ENCODE data around the gene N4BP2L2. TPM values are rescaled to one million over a fixed set of nuclear protein-coding genes. Genes with fewer than 3 reads are reported as not detected.

N4BP2L2 gene
- total and polyA plus RNA-seq, 2 of the 8 experiments (the other 6 are each of a cell fraction or from before 2014, with no cell fraction given): 14.6 to 67.6 TPM

DNA sequence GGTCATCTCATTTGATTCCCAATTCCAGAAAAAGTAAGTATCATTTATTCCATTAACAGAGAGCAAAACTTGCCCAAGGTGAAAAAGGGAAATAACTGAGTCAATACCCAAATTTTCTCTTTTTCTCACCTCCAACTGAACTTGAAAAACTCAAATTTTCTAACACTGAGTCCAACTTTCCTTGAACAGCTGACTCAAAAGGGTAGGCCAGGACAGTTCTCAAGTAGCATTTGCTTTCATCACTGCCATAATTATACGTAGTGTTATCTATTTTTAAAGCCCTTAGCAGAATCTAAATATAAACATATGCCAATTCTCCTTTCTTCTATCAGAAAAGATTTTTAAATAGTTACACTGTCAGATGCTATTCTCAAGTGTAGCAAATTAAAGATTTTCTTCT is 3.5 kb downstream of the N4BP2L2 start:
- Histone ChIP-seq H3K18ac (ENCODE audit: extremely low read depth, low read length) (no peak overlapping the region), H3K4me3 (ENCODE audit: extremely low read depth in 1 of 4, insufficient read depth in 2 of 4, low read depth in 3 of 4, low read length in 4 of 4) (peak overlapping the region in 1 of 4 experiments; percentile 13; a peak in 1 of 8 replicates), H3K9ac (replicated peaks in 1 of 4; ENCODE audit: extremely low read depth in 1 of 4, low read depth in 3 of 4, low read length in 3 of 4) (no peak overlapping the region), H3K4ac (replicated peaks; ENCODE audit: insufficient read length, low read depth, low read length) (no peak overlapping the region), H2BK5ac (ENCODE audit: low read depth, low read length) (no peak overlapping the region), H3K23me2 (ENCODE audit: low read depth, low read length) (no peaks in the 10 kb centered on the region; the same call in 1 of the 2 replicates), H4K20me1 (replicated peaks in 1 of 2; ENCODE audit: control insufficient read depth in 1 of 2, insufficient read depth in 2 of 2, low read length in 2 of 2) (peaks cover 3 to 7% of the 10 kb centered on the region in 2 experiments), H2AK5ac (ENCODE audit: low read depth, low read length) (no peak overlapping the region), H3K14ac (ENCODE audit: insufficient read length) (no peak overlapping the region), H3K4me2 (ENCODE audit: insufficient read depth in 1 of 2, low read depth in 2 of 2, low read length in 2 of 2) (no peak overlapping the region), H2BK20ac (ENCODE audit: low read length) (no peak overlapping the region), H3K79me1 (ENCODE audit: low read depth, low read length) (no peaks in the 10 kb centered on the region), H2BK15ac (ENCODE audit: low read length) (no peak overlapping the region), H3K4me1 (replicated peaks in 1 of 4; ENCODE audit: control insufficient read depth in 3 of 4, insufficient read depth in 4 of 4, low read length in 3 of 4) (no peaks in the 10 kb centered on the region; a peak in 1 of 7 replicates), H3K27ac (ENCODE audit: low read depth, low read length) (no peak overlapping the region), H3K36me3 (ENCODE audit: control insufficient read depth in 2 of 4, insufficient read depth in 4 of 4, low read length in 3 of 4) (peaks cover 0 to 25% (median 8%) of the 10 kb centered on the region in 4 experiments; a peak in 5 of 8 replicates), H4K91ac (replicated peaks; ENCODE audit: insufficient read length, low read length) (no peak overlapping the region), H2BK120ac (replicated peaks; ENCODE audit: low read depth, low read length) (no peak overlapping the region), H2BK12ac (ENCODE audit: low read depth, low read length) (no peak overlapping the region), H4K8ac (ENCODE audit: extremely low read depth, insufficient read depth, low read length) (no peak overlapping the region), H3K27me3 (replicated peaks in 1 of 4; ENCODE audit: control insufficient read depth in 3 of 4, extremely low read depth in 1 of 4, insufficient read depth in 3 of 4, low read length in 3 of 4) (no peaks in the 10 kb centered on the region), H3K23ac (ENCODE audit: insufficient read length) (no peak overlapping the region), H3K9me3 (ENCODE audit: insufficient read depth in 2 of 2, low read depth in 1 of 2, low read length in 1 of 2) (no peaks in the 10 kb centered on the region), H4K5ac (ENCODE audit: insufficient read length, low read depth, low read length) (no peak overlapping the region), H3K79me2 (ENCODE audit: control insufficient read depth in 1 of 2, insufficient read depth in 2 of 2, low read length in 2 of 2) (peaks cover 0 to 70% of the 10 kb centered on the region in 2 experiments; a peak in 3 of 4 replicates), H2AFZ (ENCODE audit: low read length) (no peak overlapping the region), H3K56ac (replicated peaks; ENCODE audit: insufficient read length, low read depth, low read length) (no peak overlapping the region)
- CTCF ChIA-PET (ENCODE audit: partially characterized antibody): no interaction called here
- POLR2A ChIA-PET (ENCODE audit: partially characterized antibody): no interaction called here
- WGBS, 2 experiments (ENCODE audit: extremely low coverage in 1 of 2, insufficient coverage in 1 of 2, insufficient read length in 1 of 2, insufficient replicate concordance in 2 of 2, low coverage in 1 of 2, low lambda C conversion rate in 2 of 2, missing lambda C conversion rate in 1 of 2): 96% methylated on average over 1 of the region's 1 CpG; no CpG with 5 or more reads in 1 of the 2 experiments
- DNase-seq (ENCODE audit: low read depth in 1 of 2, low spot score in 2 of 2): no peak
- no peak for FAIRE-seq
- TF ChIP-seq, protein P1, sequence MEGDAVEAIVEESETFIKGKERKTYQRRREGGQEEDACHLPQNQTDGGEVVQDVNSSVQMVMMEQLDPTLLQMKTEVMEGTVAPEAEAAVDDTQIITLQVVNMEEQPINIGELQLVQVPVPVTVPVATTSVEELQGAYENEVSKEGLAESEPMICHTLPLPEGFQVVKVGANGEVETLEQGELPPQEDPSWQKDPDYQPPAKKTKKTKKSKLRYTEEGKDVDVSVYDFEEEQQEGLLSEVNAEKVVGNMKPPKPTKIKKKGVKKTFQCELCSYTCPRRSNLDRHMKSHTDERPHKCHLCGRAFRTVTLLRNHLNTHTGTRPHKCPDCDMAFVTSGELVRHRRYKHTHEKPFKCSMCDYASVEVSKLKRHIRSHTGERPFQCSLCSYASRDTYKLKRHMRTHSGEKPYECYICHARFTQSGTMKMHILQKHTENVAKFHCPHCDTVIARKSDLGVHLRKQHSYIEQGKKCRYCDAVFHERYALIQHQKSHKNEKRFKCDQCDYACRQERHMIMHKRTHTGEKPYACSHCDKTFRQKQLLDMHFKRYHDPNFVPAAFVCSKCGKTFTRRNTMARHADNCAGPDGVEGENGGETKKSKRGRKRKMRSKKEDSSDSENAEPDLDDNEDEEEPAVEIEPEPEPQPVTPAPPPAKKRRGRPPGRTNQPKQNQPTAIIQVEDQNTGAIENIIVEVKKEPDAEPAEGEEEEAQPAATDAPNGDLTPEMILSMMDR (IDR thresholded peaks at IDR 0.05; ENCODE audit: control extremely low read depth in 1 of 3, insufficient read depth in 1 of 3, low read depth in 1 of 3, low read length in 3 of 3): no peak
- TF ChIP-seq POLR2AphosphoS5 (IDR thresholded peaks at IDR 0.05; ENCODE audit: low read depth, low read length) (no peak), KDM5A (IDR thresholded peaks at IDR 0.05; ENCODE audit: low read length) (no peak), CHD1 (IDR thresholded peaks at IDR 0.05; ENCODE audit: low read depth, low read length) (no peak), ASH2L (IDR thresholded peaks at IDR 0.05; ENCODE audit: low read length) (no peak), HDAC2 (IDR thresholded peaks at IDR 0.05; ENCODE audit: borderline replicate concordance in 1 of 2, low read depth in 2 of 2, low read length in 2 of 2) (no peak), HDAC6 (IDR thresholded peaks at IDR 0.05; ENCODE audit: low read depth, low read length) (no peak), SUZ12 (IDR thresholded peaks at IDR 0.05; ENCODE audit: low read length) (no peak), RFX5 (IDR thresholded peaks at IDR 0.05; ENCODE audit: borderline replicate concordance, low read depth, low read length) (no peak), RXRA (IDR thresholded peaks at IDR 0.05; ENCODE audit: insufficient read depth, low read depth, low read length) (no peak)
- TF ChIP-seq, protein P2, sequence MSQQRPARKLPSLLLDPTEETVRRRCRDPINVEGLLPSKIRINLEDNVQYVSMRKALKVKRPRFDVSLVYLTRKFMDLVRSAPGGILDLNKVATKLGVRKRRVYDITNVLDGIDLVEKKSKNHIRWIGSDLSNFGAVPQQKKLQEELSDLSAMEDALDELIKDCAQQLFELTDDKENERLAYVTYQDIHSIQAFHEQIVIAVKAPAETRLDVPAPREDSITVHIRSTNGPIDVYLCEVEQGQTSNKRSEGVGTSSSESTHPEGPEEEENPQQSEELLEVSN (IDR thresholded peaks at IDR 0.05): no peak
